Cardiac muscle cell (in vitro differentiated cells and primary cell): ENCODE data around the gene SLC38A11. TPM values are rescaled to one million over a fixed set of nuclear protein-coding genes. Genes with fewer than 3 reads are reported as not detected.

Source experiments
- DNase-seq, 2 donors: peaks; one replicate each; pipeline versions ENCODE4 v3.0.0 to v3.0.0-alpha.2; 2010 to 2017; ENCODE audit warnings: low read depth in 1 of 2, low spot score in 1 of 2
- H3K27ac ChIP-seq: fragments of 200-600 bp; sonication (generic); 2 replicates; pipeline ENCODE4 v1.5.1; 2016
- H3K27me3 ChIP-seq: fragments of 200-600 bp; sonication (generic); 2 replicates; pipeline ENCODE4 v1.6.0; 2016; ENCODE audit warnings: control low read depth
- H3K36me3 ChIP-seq: fragments of 200-600 bp; sonication (generic); 2 replicates; pipeline ENCODE4 v1.5.1; 2016; ENCODE audit warnings: control low read depth
- H3K4me1 ChIP-seq: fragments of 200-600 bp; sonication (generic); 2 replicates; pipeline ENCODE4 v1.8.1; 2017; ENCODE audit warnings: low read depth, mild to moderate bottlenecking, mixed run types
- H3K4me3 ChIP-seq: fragments of 200-600 bp; sonication (generic); 2 replicates; pipeline ENCODE4 v1.5.1; 2016; ENCODE audit warnings: mild to moderate bottlenecking
- H3K9me3 ChIP-seq: fragments of 200-600 bp; sonication (generic); 2 replicates; pipeline ENCODE4 v1.5.1; 2017; ENCODE audit warnings: low read depth, mild to moderate bottlenecking, control low read depth
- CTCF ChIP-seq: IDR thresholded peaks from 2 replicates; pipeline ENCODE4 v1.5.1; 2012; ENCODE audit warnings: low read depth, mild to moderate bottlenecking, low read length
- polyA plus RNA-seq: library from polyadenylated mRNA; unstranded; fragments of >200 nt; fragmentation: Nextera tagmentation; extraction: Ambion mirVana; gene quantifications from 2 replicates; pipeline ENCODE4 v1.2.1, GENCODE V29; 2016
- total RNA-seq: library from RNA; depleted of rRNA; stranded (reverse); fragments of >200 nt; gene quantifications from 2 replicates; pipeline ENCODE4 v1.2.3, GENCODE V29; 2016

Gene SLC38A11
- total and polyA plus RNA-seq, 2 experiments from 2014 or later, result not detected

- no peaks in the 10 kb centered on the region for H3K4me1 ChIP-seq
- H3K9me3 ChIP-seq, result no peaks in the 10 kb centered on the region
- H3K27ac ChIP-seq, result no peak overlapping the region
- no peak for DNase-seq
- no peak for TF ChIP-seq CTCF
- H3K36me3 ChIP-seq, result no peaks in the 10 kb centered on the region
- no peak overlapping the region for H3K4me3 ChIP-seq
- H3K27me3 ChIP-seq, result no peaks in the 10 kb centered on the region
Measured at GRCh38 chr2:164877927-164878326, 77.4 kb downstream of the SLC38A11 start.

GRCh38 chr2:164877169-164877568, 78.2 kb downstream of the SLC38A11 start:
- Histone ChIP-seq H3K27me3 (no peaks in the 10 kb centered on the region), H3K4me3 (no peak overlapping the region), H3K9me3 (no peaks in the 10 kb centered on the region), H3K36me3 (no peaks in the 10 kb centered on the region), H3K27ac (no peak overlapping the region), H3K4me1 (no peaks in the 10 kb centered on the region)
- TF ChIP-seq CTCF, result no peak
- no peak for DNase-seq

GRCh38 chr2:164875334-164876205, 79.8 kb downstream of the SLC38A11 start:
- DNase-seq, result no peak
- H3K36me3 ChIP-seq, result no peaks in the 10 kb centered on the region
- no peaks in the 10 kb centered on the region for H3K4me1 ChIP-seq
- no peaks in the 10 kb centered on the region for H3K9me3 ChIP-seq
- no peak overlapping the region for H3K27ac ChIP-seq
- no peaks in the 10 kb centered on the region for H3K27me3 ChIP-seq
- no peak for TF ChIP-seq CTCF
- H3K4me3 ChIP-seq, result no peak overlapping the region

DNA sequence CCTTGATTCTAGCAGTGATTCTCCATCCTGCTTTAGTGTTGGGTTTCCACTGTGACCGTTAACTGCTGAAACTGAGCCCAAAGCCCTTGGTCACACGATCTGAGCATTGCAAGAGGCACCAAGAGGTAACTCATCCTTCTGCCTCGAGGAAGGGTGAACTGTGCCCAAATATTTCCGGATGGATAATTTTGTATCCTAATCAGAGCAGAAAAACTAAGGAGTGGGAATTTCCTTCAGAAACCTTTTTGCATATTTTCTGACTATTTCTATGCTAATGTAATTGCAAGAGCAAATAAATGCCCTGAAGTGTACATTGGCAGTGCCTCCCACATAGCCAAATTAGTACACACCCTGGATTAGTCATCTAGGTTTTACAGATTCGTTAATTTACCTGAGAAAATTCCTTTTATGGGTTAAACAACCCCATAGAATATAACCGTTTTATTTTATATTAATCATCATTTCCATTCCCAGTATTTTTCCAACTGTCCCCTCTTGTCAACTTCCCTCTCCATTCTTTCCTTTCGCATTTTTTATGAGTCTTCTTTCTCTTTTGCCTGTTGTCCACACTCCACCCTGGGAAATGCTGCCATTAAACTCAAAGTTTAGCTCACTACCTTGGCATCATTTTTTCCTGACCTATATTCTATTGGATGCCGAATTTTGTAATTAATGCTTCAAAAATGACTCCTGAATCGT, 82.0 kb downstream of the SLC38A11 start:
- Histone ChIP-seq H3K27me3 (no peaks in the 10 kb centered on the region), H3K4me3 (no peak overlapping the region), H3K27ac (no peak overlapping the region), H3K9me3 (no peaks in the 10 kb centered on the region), H3K36me3 (no peaks in the 10 kb centered on the region), H3K4me1 (no peaks in the 10 kb centered on the region)
- DNase-seq, result no peak
- no peak for TF ChIP-seq CTCF

- Histone ChIP-seq H3K9me3 (no peaks in the 10 kb centered on the region), H3K36me3 (no peaks in the 10 kb centered on the region), H3K27ac (no peak overlapping the region), H3K4me1 (no peaks in the 10 kb centered on the region), H3K4me3 (no peak overlapping the region), H3K27me3 (no peaks in the 10 kb centered on the region)
- no peak for DNase-seq
- no peak for TF ChIP-seq CTCF
Measured at GRCh38 chr2:164871404-164871803, 83.9 kb downstream of the SLC38A11 start.
